ENCODE data around the gene SERPINA4.

The SERPINA4 gene

DNA sequence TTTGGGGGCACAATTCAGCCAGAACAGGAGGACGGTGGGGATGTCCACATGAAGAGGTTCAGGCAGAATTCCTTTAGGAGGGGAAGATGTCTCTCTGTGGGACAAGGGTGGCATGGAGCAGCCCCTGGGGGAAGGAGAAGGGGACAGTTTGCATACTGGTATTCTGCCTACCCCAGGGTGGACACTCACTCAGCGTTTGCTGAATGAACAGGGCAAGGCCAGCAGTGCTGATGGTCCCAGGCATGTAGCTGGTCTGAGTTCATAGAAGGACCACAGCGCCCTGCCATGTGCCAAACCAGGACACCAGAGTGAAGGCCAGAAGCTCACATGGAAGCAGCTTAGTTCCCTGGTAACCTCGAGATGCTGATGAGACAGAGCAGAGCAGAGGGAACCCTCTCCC, 25.4 kb downstream of the SERPINA4 start:
- in situ Hi-C loops (cut with HindIII; ENCODE audit: low sequenced_read_pairs): no loop called here
- DNase-seq (ENCODE audit: low read depth, low spot score): no peak

DNA sequence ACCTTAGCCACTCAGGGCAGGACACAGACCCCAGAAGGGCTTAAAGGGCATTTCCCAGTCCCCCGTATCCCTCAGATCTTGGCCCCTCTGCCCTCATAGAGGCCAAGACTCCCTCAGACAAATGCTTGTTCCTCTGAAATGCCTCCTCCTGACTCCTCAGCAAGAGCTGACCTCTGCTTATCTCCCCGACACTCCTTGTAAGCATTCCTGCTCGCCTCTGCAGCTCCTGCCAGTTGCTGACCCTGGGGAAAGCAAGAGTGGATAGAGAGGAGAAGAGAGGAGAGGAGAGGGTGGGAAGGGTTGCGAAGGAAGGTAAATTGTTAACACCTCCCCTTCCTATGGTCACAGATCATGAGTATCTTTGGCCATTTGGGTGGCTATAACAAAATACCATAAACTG, 27.1 kb downstream of the SERPINA4 start:
- H3K4me3 ChIP-seq (ENCODE audit: low read depth, low read length): no peak overlapping the region
- in situ Hi-C loops (cut with HindIII; ENCODE audit: low sequenced_read_pairs): no loop called here
- DNase-seq (ENCODE audit: low read depth, low spot score): no peak
- TF ChIP-seq, protein P1, sequence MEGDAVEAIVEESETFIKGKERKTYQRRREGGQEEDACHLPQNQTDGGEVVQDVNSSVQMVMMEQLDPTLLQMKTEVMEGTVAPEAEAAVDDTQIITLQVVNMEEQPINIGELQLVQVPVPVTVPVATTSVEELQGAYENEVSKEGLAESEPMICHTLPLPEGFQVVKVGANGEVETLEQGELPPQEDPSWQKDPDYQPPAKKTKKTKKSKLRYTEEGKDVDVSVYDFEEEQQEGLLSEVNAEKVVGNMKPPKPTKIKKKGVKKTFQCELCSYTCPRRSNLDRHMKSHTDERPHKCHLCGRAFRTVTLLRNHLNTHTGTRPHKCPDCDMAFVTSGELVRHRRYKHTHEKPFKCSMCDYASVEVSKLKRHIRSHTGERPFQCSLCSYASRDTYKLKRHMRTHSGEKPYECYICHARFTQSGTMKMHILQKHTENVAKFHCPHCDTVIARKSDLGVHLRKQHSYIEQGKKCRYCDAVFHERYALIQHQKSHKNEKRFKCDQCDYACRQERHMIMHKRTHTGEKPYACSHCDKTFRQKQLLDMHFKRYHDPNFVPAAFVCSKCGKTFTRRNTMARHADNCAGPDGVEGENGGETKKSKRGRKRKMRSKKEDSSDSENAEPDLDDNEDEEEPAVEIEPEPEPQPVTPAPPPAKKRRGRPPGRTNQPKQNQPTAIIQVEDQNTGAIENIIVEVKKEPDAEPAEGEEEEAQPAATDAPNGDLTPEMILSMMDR (IDR thresholded peaks at IDR 0.05; ENCODE audit: low read depth, low read length): no peak

More for the DNA sequence above, 25.4 kb downstream of the SERPINA4 start:
- TF ChIP-seq, protein P1 (IDR thresholded peaks at IDR 0.05; ENCODE audit: low read depth, low read length): no peak
- H3K4me3 ChIP-seq (ENCODE audit: low read depth, low read length): no peak overlapping the region

DNA sequence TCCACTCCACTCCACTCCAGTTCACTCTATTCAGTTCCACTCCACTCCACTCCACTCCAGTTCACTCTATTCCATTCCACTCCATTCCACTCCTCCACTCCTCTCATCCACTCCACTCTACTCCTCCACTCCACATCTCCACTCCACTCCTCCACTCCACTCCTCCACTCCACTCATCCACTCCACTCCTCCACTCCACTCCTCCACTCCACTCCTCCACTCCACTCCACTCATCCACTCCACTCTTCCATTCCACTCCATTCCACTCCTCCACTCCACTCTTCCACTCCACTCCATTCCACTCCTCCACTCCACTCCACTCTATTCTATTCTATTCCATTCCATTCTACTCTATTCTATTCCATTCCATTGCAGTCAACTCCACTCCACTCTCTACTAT, 29.8 kb downstream of the SERPINA4 start:
- DNase-seq (ENCODE audit: low read depth, low spot score): no peak
- no peak overlapping the region for H3K4me3 ChIP-seq (ENCODE audit: low read depth, low read length)
- TF ChIP-seq, protein P1 (IDR thresholded peaks at IDR 0.05; ENCODE audit: low read depth, low read length): no peak
- in situ Hi-C loops (cut with HindIII; ENCODE audit: low sequenced_read_pairs): no loop called here

DNA sequence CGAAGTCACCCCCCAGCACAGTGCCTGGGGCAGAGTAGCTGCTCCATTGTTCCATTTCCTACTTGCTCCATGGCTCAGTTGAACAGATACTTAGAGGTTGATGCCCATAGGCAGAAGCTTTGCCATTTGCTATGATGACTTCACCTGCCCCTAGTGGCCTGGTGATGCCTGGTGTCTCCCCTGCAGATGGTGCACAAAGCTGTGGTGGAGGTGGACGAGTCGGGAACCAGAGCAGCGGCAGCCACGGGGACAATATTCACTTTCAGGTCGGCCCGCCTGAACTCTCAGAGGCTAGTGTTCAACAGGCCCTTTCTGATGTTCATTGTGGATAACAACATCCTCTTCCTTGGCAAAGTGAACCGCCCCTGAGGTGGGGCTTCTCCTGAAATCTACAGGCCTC, 30.6 kb downstream of the SERPINA4 start:
- TF ChIP-seq, protein P1 (IDR thresholded peaks at IDR 0.05; ENCODE audit: low read depth, low read length): no peak
- H3K4me3 ChIP-seq (ENCODE audit: low read depth, low read length): no peak overlapping the region
- in situ Hi-C loops (cut with HindIII; ENCODE audit: low sequenced_read_pairs): no loop called here
- no peak for DNase-seq (ENCODE audit: low read depth, low spot score)

DNA sequence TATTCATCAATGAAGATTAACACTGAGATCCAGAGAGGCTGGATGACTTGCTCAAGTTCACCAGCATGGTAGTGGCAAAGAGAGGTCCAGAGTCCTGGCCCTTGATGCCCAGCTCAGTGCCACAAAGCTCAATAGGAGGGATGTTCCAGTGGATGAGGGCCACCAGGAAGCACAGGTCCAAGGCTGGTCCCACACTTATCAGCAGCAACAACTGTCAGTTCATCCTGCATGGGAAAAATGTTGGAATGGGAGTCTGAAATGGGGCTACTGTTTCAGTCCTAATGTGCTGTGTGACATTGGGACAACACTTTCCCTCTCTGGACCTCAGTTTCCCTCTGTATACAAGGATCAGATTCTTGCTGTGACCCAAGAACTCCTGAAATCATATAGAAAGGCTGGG, 31.2 kb downstream of the SERPINA4 start:
- DNase-seq (ENCODE audit: low read depth, low spot score): no peak
- TF ChIP-seq, protein P1 (IDR thresholded peaks at IDR 0.05; ENCODE audit: low read depth, low read length): no peak
- no peak overlapping the region for H3K4me3 ChIP-seq (ENCODE audit: low read depth, low read length)
- in situ Hi-C loops (cut with HindIII; ENCODE audit: low sequenced_read_pairs): no loop called here

DNA sequence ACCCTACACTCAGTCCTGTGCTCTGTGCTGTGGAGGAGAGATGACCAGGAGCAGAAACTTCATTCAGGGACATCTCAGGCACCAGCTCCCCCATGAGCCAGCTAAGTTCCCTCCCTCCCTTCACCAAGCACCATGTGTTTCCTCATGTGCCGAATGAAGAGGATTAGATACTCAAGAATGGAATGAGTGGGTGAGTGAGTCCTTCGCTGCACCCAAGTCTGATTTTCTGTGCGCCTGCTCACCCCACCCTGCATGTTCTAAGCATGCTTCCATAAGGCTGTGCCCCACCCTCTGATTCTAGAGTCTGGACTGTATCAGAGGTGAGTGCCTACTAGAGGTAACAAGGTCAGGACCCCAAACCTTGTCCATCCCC, 32.1 kb downstream of the SERPINA4 start:
- H3K4me3 ChIP-seq (ENCODE audit: low read depth, low read length): no peak overlapping the region
- in situ Hi-C loops (cut with HindIII; ENCODE audit: low sequenced_read_pairs): no loop called here
- TF ChIP-seq, protein P1 (IDR thresholded peaks at IDR 0.05; ENCODE audit: low read depth, low read length): no peak
- no peak for DNase-seq (ENCODE audit: low read depth, low spot score)

Data from astrocyte of the spinal cord (primary cell).